LNCAP (cell line): ENCODE measurements around the gene IFNA6.
A peak's percentile ranks its signal among the peaks of the same experiment; 100 is the strongest.

Experiments used
- CTCF ChIP-seq: fragments of 450-650 bp; IDR thresholded peaks from 2 replicates; pipeline ENCODE4 v1.5.1; 2017; ENCODE audit warnings: mild to moderate bottlenecking

The IFNA6 gene

GRCh38 chr9:21317956-21318923, 32.4 kb downstream of the IFNA6 start:
- TF ChIP-seq CTCF: peak; percentile 83

GRCh38 chr9:21316860-21317259, 33.8 kb downstream of the IFNA6 start:
- no peak for TF ChIP-seq CTCF

- no peak for TF ChIP-seq CTCF
These were observed 34.5 kb downstream of the IFNA6 start for GRCh38 chr9:21316032-21316842.

- TF ChIP-seq CTCF: no peak
These were observed 36.5 kb downstream of the IFNA6 start for GRCh38 chr9:21314152-21314551.

- TF ChIP-seq CTCF: no peak
These were observed 38.8 kb downstream of the IFNA6 start for GRCh38 chr9:21311889-21312288.

- no peak for TF ChIP-seq CTCF
These were observed 45.5 kb downstream of the IFNA6 start, which contains the start of gene IFNA5 for GRCh38 chr9:21305213-21305612. Gene IFNA5, minus strand, starts transcription at chr9:21305313. Its CDS starts 57 bp downstream, at chr9:21305256.
